A549 (cell line): ENCODE data around the gene TAF1B.

Experiments used
- CHD4 ChIP-seq: fragments of 200-600 bp; sonication (generic); IDR thresholded peaks from 2 replicates; pipeline ENCODE4 v1.6.1; 2016; ENCODE audit warnings: antibody characterized with exemption, mild to moderate bottlenecking, borderline replicate concordance
- ESRRA ChIP-seq: fragments of 150-350 bp; IDR thresholded peaks from 2 replicates; pipeline ENCODE4 v1.6.1; 2014; ENCODE audit warnings: mild to moderate bottlenecking, low read length, borderline replicate concordance
- POLR2A ChIP-seq: IDR thresholded peaks from 2 replicates; pipeline ENCODE4 v1.6.1; 2012; ENCODE audit warnings: mild to moderate bottlenecking, low read length
- TF ChIP-seq, protein P1 (sequence below): fragments of 200-600 bp; sonication (generic); IDR thresholded peaks from 2 replicates; pipeline ENCODE4 v1.6.1; 2016; ENCODE audit warnings: antibody characterized with exemption, mild to moderate bottlenecking, moderate library complexity
- TF ChIP-seq, protein P2 (sequence below): fragments of >200 bp; sonication (Bioruptor Twin); formaldehyde crosslinking; IDR thresholded peaks from 2 replicates; pipeline ENCODE4 v1.6.1; 2016
- TF ChIP-seq, protein P3 (sequence below): fragments of 450-650 bp; IDR thresholded peaks from 2 replicates; pipeline ENCODE4 v1.6.1; 2014; ENCODE audit warnings: antibody characterized with exemption
- TF ChIP-seq, protein P4 (sequence below): fragments of >200 bp; sonication (Bioruptor Twin); formaldehyde crosslinking; IDR thresholded peaks from 3 replicates; pipeline ENCODE4 v1.5.1; 2016

DNA sequence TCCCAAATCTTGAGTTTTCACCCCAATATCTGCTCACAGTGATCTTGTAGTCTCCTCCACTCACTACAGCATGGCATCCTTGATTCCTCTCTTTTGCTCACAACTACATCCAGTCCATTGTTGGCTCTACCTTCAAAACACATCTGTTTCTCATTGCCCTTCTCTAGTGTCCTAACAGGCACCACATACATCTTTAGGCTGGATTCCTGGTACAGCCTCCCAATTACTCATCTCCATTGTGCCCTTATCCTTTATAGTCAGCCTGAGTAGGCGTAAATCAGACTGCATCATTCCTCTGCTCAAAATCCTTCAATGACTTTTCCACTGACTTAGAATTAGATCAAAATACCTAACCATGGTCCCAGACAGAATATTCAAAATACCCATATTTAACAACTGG is 10.7 kb upstream of the TAF1B start:
- TF ChIP-seq, protein P1, sequence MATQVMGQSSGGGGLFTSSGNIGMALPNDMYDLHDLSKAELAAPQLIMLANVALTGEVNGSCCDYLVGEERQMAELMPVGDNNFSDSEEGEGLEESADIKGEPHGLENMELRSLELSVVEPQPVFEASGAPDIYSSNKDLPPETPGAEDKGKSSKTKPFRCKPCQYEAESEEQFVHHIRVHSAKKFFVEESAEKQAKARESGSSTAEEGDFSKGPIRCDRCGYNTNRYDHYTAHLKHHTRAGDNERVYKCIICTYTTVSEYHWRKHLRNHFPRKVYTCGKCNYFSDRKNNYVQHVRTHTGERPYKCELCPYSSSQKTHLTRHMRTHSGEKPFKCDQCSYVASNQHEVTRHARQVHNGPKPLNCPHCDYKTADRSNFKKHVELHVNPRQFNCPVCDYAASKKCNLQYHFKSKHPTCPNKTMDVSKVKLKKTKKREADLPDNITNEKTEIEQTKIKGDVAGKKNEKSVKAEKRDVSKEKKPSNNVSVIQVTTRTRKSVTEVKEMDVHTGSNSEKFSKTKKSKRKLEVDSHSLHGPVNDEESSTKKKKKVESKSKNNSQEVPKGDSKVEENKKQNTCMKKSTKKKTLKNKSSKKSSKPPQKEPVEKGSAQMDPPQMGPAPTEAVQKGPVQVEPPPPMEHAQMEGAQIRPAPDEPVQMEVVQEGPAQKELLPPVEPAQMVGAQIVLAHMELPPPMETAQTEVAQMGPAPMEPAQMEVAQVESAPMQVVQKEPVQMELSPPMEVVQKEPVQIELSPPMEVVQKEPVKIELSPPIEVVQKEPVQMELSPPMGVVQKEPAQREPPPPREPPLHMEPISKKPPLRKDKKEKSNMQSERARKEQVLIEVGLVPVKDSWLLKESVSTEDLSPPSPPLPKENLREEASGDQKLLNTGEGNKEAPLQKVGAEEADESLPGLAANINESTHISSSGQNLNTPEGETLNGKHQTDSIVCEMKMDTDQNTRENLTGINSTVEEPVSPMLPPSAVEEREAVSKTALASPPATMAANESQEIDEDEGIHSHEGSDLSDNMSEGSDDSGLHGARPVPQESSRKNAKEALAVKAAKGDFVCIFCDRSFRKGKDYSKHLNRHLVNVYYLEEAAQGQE = no peak
- TF ChIP-seq, protein P2, sequence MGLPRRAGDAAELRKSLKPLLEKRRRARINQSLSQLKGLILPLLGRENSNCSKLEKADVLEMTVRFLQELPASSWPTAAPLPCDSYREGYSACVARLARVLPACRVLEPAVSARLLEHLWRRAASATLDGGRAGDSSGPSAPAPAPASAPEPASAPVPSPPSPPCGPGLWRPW = no peak
- TF ChIP-seq, protein P3, sequence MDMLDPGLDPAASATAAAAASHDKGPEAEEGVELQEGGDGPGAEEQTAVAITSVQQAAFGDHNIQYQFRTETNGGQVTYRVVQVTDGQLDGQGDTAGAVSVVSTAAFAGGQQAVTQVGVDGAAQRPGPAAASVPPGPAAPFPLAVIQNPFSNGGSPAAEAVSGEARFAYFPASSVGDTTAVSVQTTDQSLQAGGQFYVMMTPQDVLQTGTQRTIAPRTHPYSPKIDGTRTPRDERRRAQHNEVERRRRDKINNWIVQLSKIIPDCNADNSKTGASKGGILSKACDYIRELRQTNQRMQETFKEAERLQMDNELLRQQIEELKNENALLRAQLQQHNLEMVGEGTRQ = no peak
- no peak for TF ChIP-seq POLR2A
- TF ChIP-seq ESRRA = no peak
- TF ChIP-seq, protein P4, sequence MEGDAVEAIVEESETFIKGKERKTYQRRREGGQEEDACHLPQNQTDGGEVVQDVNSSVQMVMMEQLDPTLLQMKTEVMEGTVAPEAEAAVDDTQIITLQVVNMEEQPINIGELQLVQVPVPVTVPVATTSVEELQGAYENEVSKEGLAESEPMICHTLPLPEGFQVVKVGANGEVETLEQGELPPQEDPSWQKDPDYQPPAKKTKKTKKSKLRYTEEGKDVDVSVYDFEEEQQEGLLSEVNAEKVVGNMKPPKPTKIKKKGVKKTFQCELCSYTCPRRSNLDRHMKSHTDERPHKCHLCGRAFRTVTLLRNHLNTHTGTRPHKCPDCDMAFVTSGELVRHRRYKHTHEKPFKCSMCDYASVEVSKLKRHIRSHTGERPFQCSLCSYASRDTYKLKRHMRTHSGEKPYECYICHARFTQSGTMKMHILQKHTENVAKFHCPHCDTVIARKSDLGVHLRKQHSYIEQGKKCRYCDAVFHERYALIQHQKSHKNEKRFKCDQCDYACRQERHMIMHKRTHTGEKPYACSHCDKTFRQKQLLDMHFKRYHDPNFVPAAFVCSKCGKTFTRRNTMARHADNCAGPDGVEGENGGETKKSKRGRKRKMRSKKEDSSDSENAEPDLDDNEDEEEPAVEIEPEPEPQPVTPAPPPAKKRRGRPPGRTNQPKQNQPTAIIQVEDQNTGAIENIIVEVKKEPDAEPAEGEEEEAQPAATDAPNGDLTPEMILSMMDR = no peak
- no peak for TF ChIP-seq CHD4
